ENCODE data around the gene KLHL30.

KLHL30 gene, protein sequence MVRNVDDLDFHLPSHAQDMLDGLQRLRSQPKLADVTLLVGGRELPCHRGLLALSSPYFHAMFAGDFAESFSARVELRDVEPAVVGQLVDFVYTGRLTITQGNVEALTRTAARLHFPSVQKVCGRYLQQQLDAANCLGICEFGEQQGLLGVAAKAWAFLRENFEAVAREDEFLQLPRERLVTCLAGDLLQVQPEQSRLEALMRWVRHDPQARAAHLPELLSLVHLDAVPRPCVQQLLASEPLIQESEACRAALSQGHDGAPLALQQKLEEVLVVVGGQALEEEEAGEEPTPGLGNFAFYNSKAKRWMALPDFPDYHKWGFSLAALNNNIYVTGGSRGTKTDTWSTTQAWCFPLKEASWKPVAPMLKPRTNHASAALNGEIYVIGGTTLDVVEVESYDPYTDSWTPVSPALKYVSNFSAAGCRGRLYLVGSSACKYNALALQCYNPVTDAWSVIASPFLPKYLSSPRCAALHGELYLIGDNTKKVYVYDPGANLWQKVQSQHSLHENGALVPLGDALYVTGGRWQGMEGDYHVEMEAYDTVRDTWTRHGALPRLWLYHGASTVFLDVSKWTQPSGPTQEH

GRCh38 chr2:238138331-238139195 lies at the start of gene KLHL30:
Gene KLHL30, plus strand, starts transcription at chr2:238138668. Its CDS starts 2,087 bp downstream, at chr2:238140755.
- no peak for DNase-seq (ENCODE audit: low read depth in 2 of 2)

- DNase-seq (ENCODE audit: low read depth in 2 of 2): no peak
Measured at GRCh38 chr2:238090887-238091286, 47.6 kb upstream of the KLHL30 start.

- no peak for DNase-seq (ENCODE audit: low read depth in 2 of 2)
Measured at GRCh38 chr2:238091436-238092060, 46.9 kb upstream of the KLHL30 start.

DNA sequence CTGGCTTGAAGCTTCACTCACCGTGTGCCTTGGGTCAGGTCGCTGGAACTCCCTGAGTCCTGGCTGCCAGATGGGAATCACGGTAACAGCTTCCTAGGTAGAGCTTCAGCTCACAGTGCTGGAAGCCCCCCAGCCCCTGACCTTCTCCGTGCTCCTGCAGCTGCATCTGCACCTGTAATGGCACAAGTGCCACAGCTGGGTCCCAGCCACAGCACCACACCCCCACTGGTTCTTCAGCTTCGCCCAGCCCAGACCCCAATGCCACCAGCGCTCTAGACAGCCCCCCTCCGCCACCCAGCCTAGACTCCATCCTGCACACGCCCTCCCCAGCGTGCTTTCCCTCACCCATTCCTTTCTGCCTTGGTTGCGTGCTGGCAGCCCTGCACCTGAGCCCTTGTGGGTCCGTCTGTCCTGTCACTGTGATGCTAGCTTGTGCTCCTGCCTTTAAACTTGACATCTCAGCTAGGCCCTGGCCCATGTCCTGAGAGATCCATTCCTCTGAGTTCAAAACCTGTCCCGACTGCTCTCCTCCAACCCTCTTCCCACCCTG lies 45.9 kb upstream of the KLHL30 start:
- no peak for DNase-seq (ENCODE audit: low read depth in 2 of 2)

- no peak for DNase-seq (ENCODE audit: low read depth in 2 of 2)
Measured at GRCh38 chr2:238093181-238094140, 45.0 kb upstream of the KLHL30 start.

GRCh38 chr2:238094438-238095022 lies 43.9 kb upstream of the KLHL30 start:
- DNase-seq (ENCODE audit: low read depth in 2 of 2): no peak

- DNase-seq (ENCODE audit: low read depth in 2 of 2): no peak
Measured at GRCh38 chr2:238095143-238095542, 43.3 kb upstream of the KLHL30 start.

DNA sequence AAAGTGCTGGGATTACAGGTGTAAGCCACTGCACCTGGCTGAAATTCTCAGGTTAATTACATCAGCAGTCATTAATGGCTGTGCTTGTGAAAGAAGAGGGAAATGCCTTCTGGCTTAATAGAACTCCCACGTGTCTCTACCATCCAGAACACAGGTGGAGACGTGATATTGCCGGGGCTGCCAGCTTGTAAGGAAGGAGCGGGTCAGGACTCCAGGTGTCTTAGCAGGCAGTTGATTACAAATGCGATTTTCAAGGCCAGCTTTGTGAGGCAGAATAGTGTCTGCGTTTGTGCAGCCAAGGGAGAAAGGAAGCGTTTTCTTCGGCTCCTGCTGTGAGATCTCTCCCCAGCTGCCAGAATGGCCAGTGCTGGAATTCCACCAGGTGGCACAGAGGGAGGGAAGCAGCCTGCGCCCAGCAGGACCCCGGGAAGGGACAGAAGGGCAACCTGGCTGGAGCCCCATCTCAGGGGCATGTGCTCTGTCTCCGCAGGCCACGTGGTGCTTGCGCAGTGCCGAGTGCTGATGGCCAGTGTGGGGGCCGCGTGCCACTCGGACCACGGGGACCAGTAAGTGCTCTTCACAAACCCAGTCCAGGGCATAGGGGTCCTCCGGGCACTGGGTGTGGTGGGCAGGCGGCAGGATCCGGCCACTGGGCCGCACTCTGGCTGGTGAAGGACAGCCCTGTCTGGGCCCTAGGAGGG lies 42.0 kb upstream of the KLHL30 start:
- DNase-seq (ENCODE audit: low read depth in 2 of 2): no peak

- DNase-seq (ENCODE audit: low read depth in 2 of 2): no peak
Measured at GRCh38 chr2:238097201-238097987, 41.1 kb upstream of the KLHL30 start.

GRCh38 chr2:238097988-238098871 lies 40.2 kb upstream of the KLHL30 start:
- DNase-seq (ENCODE audit: low read depth in 2 of 2): no peak

- DNase-seq (ENCODE audit: low read depth in 2 of 2): no peak
Measured at GRCh38 chr2:238098901-238099713, 39.4 kb upstream of the KLHL30 start.

- DNase-seq (ENCODE audit: low read depth in 2 of 2): no peak
Measured at GRCh38 chr2:238099714-238100048, 38.8 kb upstream of the KLHL30 start.

GRCh38 chr2:238100049-238100820 lies 38.2 kb upstream of the KLHL30 start, which contains the start of gene ESPNL:
Gene ESPNL, plus strand, starts transcription at chr2:238100340. Its CDS starts 80 bp downstream, at chr2:238100420.
- DNase-seq (ENCODE audit: low read depth in 2 of 2): no peak

DNA sequence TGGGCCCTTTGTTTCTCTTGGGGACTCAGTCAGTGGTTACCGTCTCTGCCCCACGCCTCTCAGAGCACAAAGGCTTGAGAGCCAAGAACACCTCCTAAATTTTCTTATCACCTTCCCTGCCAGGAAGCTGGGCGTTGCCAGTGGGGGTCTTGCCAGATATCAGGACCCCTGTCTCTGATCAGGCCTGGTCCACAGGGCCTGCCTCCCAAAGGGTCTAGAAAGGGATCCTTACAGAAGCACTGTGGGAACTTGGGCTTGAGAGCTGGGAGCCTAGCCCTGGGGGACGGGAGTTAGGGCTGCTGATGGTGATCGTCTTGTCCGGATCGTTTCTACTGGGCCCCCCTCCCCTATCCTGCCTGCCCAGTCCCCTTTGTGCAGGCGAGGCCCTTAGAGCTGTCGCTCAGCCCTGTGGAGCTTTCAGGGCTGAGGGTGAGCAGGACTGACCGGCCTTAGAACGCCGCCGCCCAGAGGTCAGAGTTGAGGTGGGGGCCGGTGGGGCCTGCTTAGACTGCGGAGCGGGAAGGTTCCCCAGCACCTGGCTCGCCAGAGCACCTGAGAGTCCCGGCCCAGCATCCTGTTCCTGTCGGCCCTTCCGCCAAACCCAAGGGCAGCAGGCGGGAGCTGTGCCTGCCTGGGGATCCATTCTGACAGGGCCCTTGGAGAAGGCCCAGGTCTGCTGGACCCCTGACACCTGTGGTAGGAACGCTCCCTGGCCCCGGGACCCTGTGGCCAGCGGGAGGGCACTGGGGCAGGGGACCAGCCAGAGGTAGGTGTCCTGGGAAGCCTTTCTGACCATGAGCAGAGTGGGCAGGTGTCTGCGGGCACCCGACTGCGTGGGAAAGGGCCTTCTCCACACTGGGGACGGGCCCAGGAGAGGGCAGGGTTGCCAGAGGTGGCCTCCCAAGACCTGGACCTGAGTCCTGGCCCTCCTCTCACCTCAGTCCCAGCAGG lies 37.4 kb upstream of the KLHL30 start:
- no peak for DNase-seq (ENCODE audit: low read depth in 2 of 2)
